HepG2 (cell line): Measurements from ENCODE around the gene MYL9. TPM values are rescaled to one million over a fixed set of nuclear protein-coding genes. Genes with fewer than 3 reads are reported as not detected.

Experiments
- EED ChIP-seq: sonication (generic); formaldehyde crosslinking; IDR thresholded peaks from 2 replicates; pipeline ENCODE4 v1.5.0; 2020; ENCODE audit warnings: mild to moderate bottlenecking, missing genetic modification reagents
- EHMT2 ChIP-seq: fragments of 200-600 bp; sonication (generic); IDR thresholded peaks from 2 replicates; pipeline ENCODE4 v1.7.0; 2017; ENCODE audit warnings: antibody characterized with exemption, low read depth, low read length, borderline replicate concordance
- HNRNPL ChIP-seq: fragments of 200-400 bp; formaldehyde crosslinking; IDR thresholded peaks from 2 replicates; pipeline ENCODE4 v1.6.1; 2017; ENCODE audit warnings: mild to moderate bottlenecking, low read depth, low read length
- KLF16 ChIP-seq, 2 experiments: sonication (generic) in 1 of 2; formaldehyde crosslinking in 1 of 2; IDR thresholded peaks; 2 replicates each; pipeline versions ENCODE4 v1.6.1 to v1.8.0; 2016 to 2023; ENCODE audit warnings: missing genetic modification reagents in 2 of 2, missing compliant biosample characterization in 1 of 2
- NR2F6 ChIP-seq, 2 experiments: IDR thresholded peaks; 2 replicates each; pipeline ENCODE4 v1.6.1; 2016; ENCODE audit warnings: antibody characterized with exemption in 1 of 2, mild to moderate bottlenecking in 1 of 2
- NRL ChIP-seq: sonication (generic); formaldehyde crosslinking; IDR thresholded peaks from 2 replicates; pipeline ENCODE4 v1.5.0; 2020; ENCODE audit warnings: missing genetic modification reagents, mild to moderate bottlenecking, moderate library complexity, borderline replicate concordance
- RBM22 ChIP-seq: fragments of 200-400 bp; formaldehyde crosslinking; optimal IDR thresholded peaks from 2 replicates; pipeline ENCODE3; 2017; ENCODE audit warnings: mild to moderate bottlenecking, low read length, moderate library complexity
- SNAPC2 ChIP-seq: sonication (generic); formaldehyde crosslinking; IDR thresholded peaks from 2 replicates; pipeline ENCODE4 v1.8.1; 2022; ENCODE audit warnings: mild to moderate bottlenecking, missing genetic modification reagents
- THAP11 ChIP-seq: IDR thresholded peaks from 2 replicates; pipeline ENCODE4 v1.6.1; 2016; ENCODE audit warnings: missing biosample characterization, missing genetic modification reagents
- ZFY ChIP-seq: sonication (generic); formaldehyde crosslinking; IDR thresholded peaks from 2 replicates; pipeline ENCODE4 v1.4.0; 2020; ENCODE audit warnings: missing genetic modification reagents
- ZIK1 ChIP-seq: sonication (generic); formaldehyde crosslinking; IDR thresholded peaks from 2 replicates; pipeline ENCODE4 v1.5.0; 2020; ENCODE audit warnings: mild to moderate bottlenecking, low read depth, missing genetic modification reagents, borderline replicate concordance
- ZMYM3 ChIP-seq: sonication (generic); formaldehyde crosslinking; IDR thresholded peaks from 2 replicates; pipeline ENCODE4 v1.5.1; 2020; ENCODE audit warnings: mild to moderate bottlenecking, missing genetic modification reagents
- ZNF124 ChIP-seq: sonication (generic); formaldehyde crosslinking; IDR thresholded peaks from 2 replicates; pipeline ENCODE4 v1.4.0; 2020; ENCODE audit warnings: missing genetic modification reagents
- ZNF563 ChIP-seq: sonication (generic); formaldehyde crosslinking; IDR thresholded peaks from 2 replicates; pipeline ENCODE4 v1.8.0; 2022; ENCODE audit warnings: mild to moderate bottlenecking, moderate library complexity, missing genetic modification reagents
- ZSCAN21 ChIP-seq: sonication (generic); formaldehyde crosslinking; IDR thresholded peaks from 2 replicates; pipeline ENCODE4 v1.8.0; 2022; ENCODE audit warnings: mild to moderate bottlenecking, missing genetic modification reagents, moderate library complexity, borderline replicate concordance
- polyA plus RNA-seq, 8 experiments: library from polyadenylated mRNA; depleted of rRNA in 3 of 8; stranded (reverse) in 7 of 8; unstranded in 1 of 8; fragments of >200 nt; fragmentation: Illumina TruSeq in 4 of 8; extraction: Trizol in 4 of 8; gene quantifications; 2 replicates each; pipeline versions ENCODE4 v1.2.1 to v1.2.3, GENCODE V29; 2011 to 2016; ENCODE audit warnings: low read depth in 4 of 8, missing spikeins in 1 of 8, mixed read lengths in 1 of 8; ENCODE audit not compliant: insufficient read depth in 1 of 8
- total RNA-seq, 5 experiments: library from RNA; depleted of rRNA; stranded (reverse); fragments of >200 nt; fragmentation: Illumina TruSeq; extraction: Trizol; gene quantifications; 2 replicates each; pipeline ENCODE4 v1.2.3, GENCODE V29; 2016; ENCODE audit warnings: low read depth in 1 of 5
- TF ChIP-seq, protein P1 (sequence below): sonication (generic); formaldehyde crosslinking; IDR thresholded peaks from 2 replicates; pipeline ENCODE4 v1.4.0; 2020; ENCODE audit warnings: mild to moderate bottlenecking, missing genetic modification reagents
- TF ChIP-seq, protein P2 (sequence below): IDR thresholded peaks from 2 replicates; pipeline ENCODE4 v1.6.1; 2012; ENCODE audit warnings: inconsistent platforms
- TF ChIP-seq, protein P3 (sequence below): sonication (generic); formaldehyde crosslinking; IDR thresholded peaks from 2 replicates; pipeline ENCODE4 v1.8.0; 2022; ENCODE audit warnings: missing genetic modification reagents, low read depth, mild to moderate bottlenecking, borderline replicate concordance
- TF ChIP-seq, protein P4 (sequence below): IDR thresholded peaks from 2 replicates; pipeline ENCODE4 v1.6.1; 2016; ENCODE audit warnings: mild to moderate bottlenecking, missing biosample characterization, missing genetic modification reagents
- TF ChIP-seq, protein P5 (sequence below): sonication (generic); formaldehyde crosslinking; IDR thresholded peaks from 2 replicates; pipeline ENCODE4 v1.5.1; 2020; ENCODE audit warnings: mild to moderate bottlenecking, missing genetic modification reagents, moderate library complexity
- TF ChIP-seq, protein P6 (sequence below): sonication (generic); formaldehyde crosslinking; IDR thresholded peaks from 2 replicates; pipeline ENCODE4 v1.5.1; 2020; ENCODE audit warnings: missing genetic modification reagents, mild to moderate bottlenecking, borderline replicate concordance

MYL9 gene
- total and polyA plus RNA-seq, 2 of the 13 experiments (the other 11 are each of a cell fraction or from before 2014, with no cell fraction given): 0.87 to 2.2 TPM

DNA sequence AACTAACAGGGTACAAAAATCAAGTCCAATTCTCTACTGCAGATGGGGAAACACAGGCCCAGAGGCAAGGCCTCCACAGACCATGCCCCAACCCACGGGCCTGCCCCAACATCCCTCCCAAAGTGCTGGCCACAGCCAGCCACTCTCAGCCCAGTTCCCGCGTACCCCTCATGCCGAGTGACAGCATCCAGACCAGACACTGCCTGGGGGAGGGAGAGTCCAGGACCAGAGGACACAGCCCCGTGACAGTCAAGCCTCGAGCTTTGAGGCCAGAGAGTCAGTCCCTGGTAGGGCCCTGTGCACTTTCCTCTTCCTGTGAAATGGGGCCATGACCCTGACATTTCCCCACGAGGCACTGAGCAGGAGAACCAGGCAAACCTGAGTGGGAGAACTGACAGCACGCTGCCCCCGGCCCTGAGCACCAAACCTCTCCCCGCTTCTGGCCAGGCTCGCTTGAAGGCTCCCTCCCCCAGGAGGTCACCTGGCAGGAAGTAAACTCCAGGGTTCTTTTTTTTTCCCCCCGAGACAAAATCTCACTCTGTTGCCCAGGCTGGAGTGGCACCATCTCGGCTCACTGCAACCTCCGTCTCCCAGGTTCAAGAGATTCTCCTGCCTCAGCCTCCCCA, 4.9 kb downstream of the MYL9 start (continued):
- TF ChIP-seq, protein P1, sequence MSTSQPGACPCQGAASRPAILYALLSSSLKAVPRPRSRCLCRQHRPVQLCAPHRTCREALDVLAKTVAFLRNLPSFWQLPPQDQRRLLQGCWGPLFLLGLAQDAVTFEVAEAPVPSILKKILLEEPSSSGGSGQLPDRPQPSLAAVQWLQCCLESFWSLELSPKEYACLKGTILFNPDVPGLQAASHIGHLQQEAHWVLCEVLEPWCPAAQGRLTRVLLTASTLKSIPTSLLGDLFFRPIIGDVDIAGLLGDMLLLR: 0 out of 2 replicates have a peak, but pooled peaks have one; percentile 41
- TF ChIP-seq HNRNPL (no peak), ZNF124 (CRISPR knock-in tag) (no peak), ZIK1 (CRISPR knock-in tag) (no peak), ZSCAN21 (CRISPR knock-in tag) (no peak), SNAPC2 (CRISPR knock-in tag) (no peak), RBM22 (no peak), EHMT2 (no peak), ZFY (0 out of 2 replicates have a peak, but pooled peaks have one; percentile 23), ZMYM3 (CRISPR knock-in tag) (0 out of 2 replicates have a peak, but pooled peaks have one; percentile 30), KLF16 (CRISPR knock-in tag; IDR thresholded peaks at IDR 0.05) (no peak), ZNF563 (CRISPR knock-in tag) (no peak), NR2F6 (IDR thresholded peaks at IDR 0.05) (no peak), NR2F6 (CRISPR knock-in tag; IDR thresholded peaks at IDR 0.05) (0 out of 2 replicates have a peak, but pooled peaks have one; percentile 5), THAP11 (CRISPR knock-in tag) (no peak), NRL (CRISPR knock-in tag) (0 out of 2 replicates have a peak, but pooled peaks have one; percentile 27), EED (CRISPR knock-in tag) (0 out of 2 replicates have a peak, but pooled peaks have one; percentile 49)
- TF ChIP-seq, protein P2, sequence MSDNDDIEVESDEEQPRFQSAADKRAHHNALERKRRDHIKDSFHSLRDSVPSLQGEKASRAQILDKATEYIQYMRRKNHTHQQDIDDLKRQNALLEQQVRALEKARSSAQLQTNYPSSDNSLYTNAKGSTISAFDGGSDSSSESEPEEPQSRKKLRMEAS: peak; percentile 27; the same call in 1 of the 2 replicates
- TF ChIP-seq, protein P3, sequence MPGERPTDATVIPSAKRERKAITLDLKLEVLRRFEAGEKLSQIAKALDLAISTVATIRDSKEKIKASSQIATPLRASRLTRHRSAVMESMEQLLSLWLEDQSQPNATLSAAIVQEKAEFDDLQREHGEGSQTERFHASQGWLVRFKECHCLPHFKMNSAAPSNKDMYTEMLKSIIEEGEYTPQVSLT: no peak
- TF ChIP-seq, protein P4, sequence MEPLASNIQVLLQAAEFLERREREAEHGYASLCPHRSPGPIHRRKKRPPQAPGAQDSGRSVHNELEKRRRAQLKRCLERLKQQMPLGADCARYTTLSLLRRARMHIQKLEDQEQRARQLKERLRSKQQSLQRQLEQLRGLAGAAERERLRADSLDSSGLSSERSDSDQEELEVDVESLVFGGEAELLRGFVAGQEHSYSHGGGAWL (CRISPR knock-in tag): no peak
- TF ChIP-seq, protein P5, sequence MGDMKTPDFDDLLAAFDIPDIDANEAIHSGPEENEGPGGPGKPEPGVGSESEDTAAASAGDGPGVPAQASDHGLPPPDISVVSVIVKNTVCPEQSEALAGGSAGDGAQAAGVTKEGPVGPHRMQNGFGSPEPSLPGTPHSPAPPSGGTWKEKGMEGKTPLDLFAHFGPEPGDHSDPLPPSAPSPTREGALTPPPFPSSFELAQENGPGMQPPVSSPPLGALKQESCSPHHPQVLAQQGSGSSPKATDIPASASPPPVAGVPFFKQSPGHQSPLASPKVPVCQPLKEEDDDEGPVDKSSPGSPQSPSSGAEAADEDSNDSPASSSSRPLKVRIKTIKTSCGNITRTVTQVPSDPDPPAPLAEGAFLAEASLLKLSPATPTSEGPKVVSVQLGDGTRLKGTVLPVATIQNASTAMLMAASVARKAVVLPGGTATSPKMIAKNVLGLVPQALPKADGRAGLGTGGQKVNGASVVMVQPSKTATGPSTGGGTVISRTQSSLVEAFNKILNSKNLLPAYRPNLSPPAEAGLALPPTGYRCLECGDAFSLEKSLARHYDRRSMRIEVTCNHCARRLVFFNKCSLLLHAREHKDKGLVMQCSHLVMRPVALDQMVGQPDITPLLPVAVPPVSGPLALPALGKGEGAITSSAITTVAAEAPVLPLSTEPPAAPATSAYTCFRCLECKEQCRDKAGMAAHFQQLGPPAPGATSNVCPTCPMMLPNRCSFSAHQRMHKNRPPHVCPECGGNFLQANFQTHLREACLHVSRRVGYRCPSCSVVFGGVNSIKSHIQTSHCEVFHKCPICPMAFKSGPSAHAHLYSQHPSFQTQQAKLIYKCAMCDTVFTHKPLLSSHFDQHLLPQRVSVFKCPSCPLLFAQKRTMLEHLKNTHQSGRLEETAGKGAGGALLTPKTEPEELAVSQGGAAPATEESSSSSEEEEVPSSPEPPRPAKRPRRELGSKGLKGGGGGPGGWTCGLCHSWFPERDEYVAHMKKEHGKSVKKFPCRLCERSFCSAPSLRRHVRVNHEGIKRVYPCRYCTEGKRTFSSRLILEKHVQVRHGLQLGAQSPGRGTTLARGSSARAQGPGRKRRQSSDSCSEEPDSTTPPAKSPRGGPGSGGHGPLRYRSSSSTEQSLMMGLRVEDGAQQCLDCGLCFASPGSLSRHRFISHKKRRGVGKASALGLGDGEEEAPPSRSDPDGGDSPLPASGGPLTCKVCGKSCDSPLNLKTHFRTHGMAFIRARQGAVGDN (CRISPR knock-in tag): peak; percentile 58
- TF ChIP-seq, protein P6, sequence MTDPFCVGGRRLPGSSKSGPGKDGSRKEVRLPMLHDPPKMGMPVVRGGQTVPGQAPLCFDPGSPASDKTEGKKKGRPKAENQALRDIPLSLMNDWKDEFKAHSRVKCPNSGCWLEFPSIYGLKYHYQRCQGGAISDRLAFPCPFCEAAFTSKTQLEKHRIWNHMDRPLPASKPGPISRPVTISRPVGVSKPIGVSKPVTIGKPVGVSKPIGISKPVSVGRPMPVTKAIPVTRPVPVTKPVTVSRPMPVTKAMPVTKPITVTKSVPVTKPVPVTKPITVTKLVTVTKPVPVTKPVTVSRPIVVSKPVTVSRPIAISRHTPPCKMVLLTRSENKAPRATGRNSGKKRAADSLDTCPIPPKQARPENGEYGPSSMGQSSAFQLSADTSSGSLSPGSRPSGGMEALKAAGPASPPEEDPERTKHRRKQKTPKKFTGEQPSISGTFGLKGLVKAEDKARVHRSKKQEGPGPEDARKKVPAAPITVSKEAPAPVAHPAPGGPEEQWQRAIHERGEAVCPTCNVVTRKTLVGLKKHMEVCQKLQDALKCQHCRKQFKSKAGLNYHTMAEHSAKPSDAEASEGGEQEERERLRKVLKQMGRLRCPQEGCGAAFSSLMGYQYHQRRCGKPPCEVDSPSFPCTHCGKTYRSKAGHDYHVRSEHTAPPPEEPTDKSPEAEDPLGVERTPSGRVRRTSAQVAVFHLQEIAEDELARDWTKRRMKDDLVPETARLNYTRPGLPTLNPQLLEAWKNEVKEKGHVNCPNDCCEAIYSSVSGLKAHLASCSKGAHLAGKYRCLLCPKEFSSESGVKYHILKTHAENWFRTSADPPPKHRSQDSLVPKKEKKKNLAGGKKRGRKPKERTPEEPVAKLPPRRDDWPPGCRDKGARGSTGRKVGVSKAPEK (CRISPR knock-in tag): no peak
